ENCODE measurements around the gene HS3ST4.

HS3ST4 gene

GRCh38 chr16:25798065-25798464 lies 106.3 kb downstream of the HS3ST4 start:
- DNase-seq (no peak), ATAC-seq (ENCODE audit: insufficient read depth, low read depth) (no peak)
- no peak overlapping the region for H3K9ac ChIP-seq (ENCODE audit: low read depth, low read length)
- no peak overlapping the region for H2AFZ ChIP-seq (ENCODE audit: low read depth, low read length)
- TF ChIP-seq EZH2 (IDR thresholded peaks at IDR 0.05; ENCODE audit: borderline replicate concordance, low read depth, low read length, severe bottlenecking), result no peak
- no peak for TF ChIP-seq CTCF (IDR thresholded peaks at IDR 0.05; ENCODE audit: borderline replicate concordance, extremely low read depth, low read length, poor library complexity, severe bottlenecking)
- no peaks in the 10 kb centered on the region for H4K20me1 ChIP-seq (ENCODE audit: insufficient read depth, low read length)
- no peaks in the 10 kb centered on the region for H3K4me1 ChIP-seq (ENCODE audit: insufficient read depth, low read length)
- H3K4me3 ChIP-seq (ENCODE audit: low read depth in 1 of 2, low read length in 2 of 2), result no peak overlapping the region
- H3K79me2 ChIP-seq (ENCODE audit: insufficient read depth, low read length), result no peaks in the 10 kb centered on the region
- H3K9me3 ChIP-seq (ENCODE audit: insufficient read depth, low read length, severe bottlenecking), result no peaks in the 10 kb centered on the region
- no peak overlapping the region for H3K27ac ChIP-seq (ENCODE audit: low read length)
- H3K27me3 ChIP-seq (ENCODE audit: insufficient read depth, low read length, poor library complexity), result no peaks in the 10 kb centered on the region
- H3K36me3 ChIP-seq (ENCODE audit: insufficient read depth, low read length), result no peaks in the 10 kb centered on the region
- no peak overlapping the region for H3K4me2 ChIP-seq (ENCODE audit: insufficient read depth, low read length)

- Histone ChIP-seq H3K9me3 (ENCODE audit: insufficient read depth, low read length, severe bottlenecking) (no peaks in the 10 kb centered on the region), H4K20me1 (ENCODE audit: insufficient read depth, low read length) (no peaks in the 10 kb centered on the region), H3K27me3 (ENCODE audit: insufficient read depth, low read length, poor library complexity) (no peaks in the 10 kb centered on the region), H3K36me3 (ENCODE audit: insufficient read depth, low read length) (no peaks in the 10 kb centered on the region), H3K4me2 (ENCODE audit: insufficient read depth, low read length) (no peak overlapping the region), H3K9ac (ENCODE audit: low read depth, low read length) (no peak overlapping the region), H2AFZ (ENCODE audit: low read depth, low read length) (no peak overlapping the region), H3K79me2 (ENCODE audit: insufficient read depth, low read length) (no peaks in the 10 kb centered on the region), H3K4me3 (ENCODE audit: low read depth in 1 of 2, low read length in 2 of 2) (no peak overlapping the region), H3K27ac (ENCODE audit: low read length) (no peak overlapping the region), H3K4me1 (ENCODE audit: insufficient read depth, low read length) (no peaks in the 10 kb centered on the region)
- ATAC-seq (ENCODE audit: insufficient read depth, low read depth) (no peak), DNase-seq (no peak)
- TF ChIP-seq CTCF (IDR thresholded peaks at IDR 0.05; ENCODE audit: borderline replicate concordance, extremely low read depth, low read length, poor library complexity, severe bottlenecking) (no peak), EZH2 (IDR thresholded peaks at IDR 0.05; ENCODE audit: borderline replicate concordance, low read depth, low read length, severe bottlenecking) (no peak)
Measured at GRCh38 chr16:25799816-25800215, 108.1 kb downstream of the HS3ST4 start.

- Histone ChIP-seq H3K9me3 (ENCODE audit: insufficient read depth, low read length, severe bottlenecking) (no peaks in the 10 kb centered on the region), H4K20me1 (ENCODE audit: insufficient read depth, low read length) (no peaks in the 10 kb centered on the region), H3K4me3 (ENCODE audit: low read depth in 1 of 2, low read length in 2 of 2) (no peak overlapping the region), H3K79me2 (ENCODE audit: insufficient read depth, low read length) (no peaks in the 10 kb centered on the region), H3K27me3 (ENCODE audit: insufficient read depth, low read length, poor library complexity) (no peaks in the 10 kb centered on the region), H3K27ac (ENCODE audit: low read length) (no peak overlapping the region), H3K4me1 (ENCODE audit: insufficient read depth, low read length) (no peaks in the 10 kb centered on the region), H3K36me3 (ENCODE audit: insufficient read depth, low read length) (no peaks in the 10 kb centered on the region), H3K9ac (ENCODE audit: low read depth, low read length) (no peak overlapping the region), H2AFZ (ENCODE audit: low read depth, low read length) (no peak overlapping the region), H3K4me2 (ENCODE audit: insufficient read depth, low read length) (no peak overlapping the region)
- no peak for ATAC-seq (ENCODE audit: insufficient read depth, low read depth)
- TF ChIP-seq EZH2 (IDR thresholded peaks at IDR 0.05; ENCODE audit: borderline replicate concordance, low read depth, low read length, severe bottlenecking) (no peak), CTCF (IDR thresholded peaks at IDR 0.05; ENCODE audit: borderline replicate concordance, extremely low read depth, low read length, poor library complexity, severe bottlenecking) (no peak)
- DNase-seq, result no peak
Measured at GRCh38 chr16:25812215-25812614, 120.5 kb downstream of the HS3ST4 start.

- no peaks in the 10 kb centered on the region for H3K36me3 ChIP-seq (ENCODE audit: insufficient read depth, low read length)
- H4K20me1 ChIP-seq (ENCODE audit: insufficient read depth, low read length), result no peaks in the 10 kb centered on the region
- ATAC-seq (ENCODE audit: insufficient read depth, low read depth), result no peak
- H3K79me2 ChIP-seq (ENCODE audit: insufficient read depth, low read length), result no peaks in the 10 kb centered on the region
- H3K4me3 ChIP-seq (ENCODE audit: low read depth in 1 of 2, low read length in 2 of 2), result no peak overlapping the region
- H3K9ac ChIP-seq (ENCODE audit: low read depth, low read length), result no peak overlapping the region
- no peak for DNase-seq
- no peak overlapping the region for H3K4me2 ChIP-seq (ENCODE audit: insufficient read depth, low read length)
- H3K9me3 ChIP-seq (ENCODE audit: insufficient read depth, low read length, severe bottlenecking), result no peaks in the 10 kb centered on the region
- TF ChIP-seq EZH2 (IDR thresholded peaks at IDR 0.05; ENCODE audit: borderline replicate concordance, low read depth, low read length, severe bottlenecking) (no peak), CTCF (IDR thresholded peaks at IDR 0.05; ENCODE audit: borderline replicate concordance, extremely low read depth, low read length, poor library complexity, severe bottlenecking) (no peak)
- H3K4me1 ChIP-seq (ENCODE audit: insufficient read depth, low read length), result no peaks in the 10 kb centered on the region
- H2AFZ ChIP-seq (ENCODE audit: low read depth, low read length), result no peak overlapping the region
- peaks cover 3% of the 10 kb centered on the region for H3K27me3 ChIP-seq (ENCODE audit: insufficient read depth, low read length, poor library complexity)
- H3K27ac ChIP-seq (ENCODE audit: low read length), result no peak overlapping the region
Measured at GRCh38 chr16:25817295-25817694, 125.5 kb downstream of the HS3ST4 start.
